GM21447 (cell line): ENCODE measurements around the gene SLC6A17.

ENCODE experiments used
- ATAC-seq: cut with Tn5 transposase; IDR thresholded peaks from one replicate; pipeline ENCODE4 v1.9.1; 2021; ENCODE audit not compliant: unreplicated experiment

SLC6A17 gene

DNA sequence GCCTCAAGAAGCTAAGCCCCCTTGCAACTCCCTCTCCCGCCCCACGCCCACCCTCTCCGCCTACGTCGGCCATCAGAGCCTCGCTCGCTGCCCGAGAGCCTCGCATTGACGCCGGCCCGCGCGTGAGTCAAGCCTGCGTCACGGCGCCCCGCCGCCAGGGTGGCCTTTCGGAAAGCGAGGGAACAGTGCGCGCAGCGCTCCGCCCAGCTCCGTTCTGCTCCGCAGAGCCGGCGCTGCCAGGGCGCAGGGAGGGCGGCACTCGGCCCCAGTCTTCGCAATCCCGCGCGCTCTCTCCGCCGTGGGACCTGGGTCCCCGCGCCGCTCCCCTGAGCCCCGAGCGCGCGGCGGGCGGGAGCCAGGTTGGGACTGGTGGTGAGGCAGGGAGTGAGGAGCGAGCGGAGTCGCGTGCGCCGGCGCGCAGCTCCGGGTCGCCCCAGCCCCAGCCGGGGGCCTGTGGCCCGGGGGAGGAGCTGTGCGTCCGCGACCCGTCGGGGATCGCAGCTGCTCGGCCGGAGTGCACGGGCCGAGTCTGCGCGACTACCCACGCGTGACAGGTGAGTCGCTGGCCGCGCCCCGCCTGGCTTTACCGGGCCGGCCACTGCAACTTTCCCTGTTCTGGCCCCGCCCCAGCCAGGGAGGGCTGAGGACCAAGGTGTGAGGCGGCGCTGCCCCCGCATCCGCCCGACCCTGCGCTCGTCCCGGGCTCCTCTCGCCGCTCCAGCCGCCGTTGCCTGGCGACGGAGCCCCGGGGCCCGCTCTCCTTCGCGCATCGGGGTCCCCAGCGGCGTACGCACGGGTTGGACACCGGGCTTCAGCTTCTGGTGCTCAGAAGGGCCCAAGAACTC, at the start of gene SLC6A17:
Gene SLC6A17 (plus strand): TSS at position 165 of the 845 bp plus-strand sequence. CDS start 16,436 bp downstream, outside the sequence.
- no peak for ATAC-seq

DNA sequence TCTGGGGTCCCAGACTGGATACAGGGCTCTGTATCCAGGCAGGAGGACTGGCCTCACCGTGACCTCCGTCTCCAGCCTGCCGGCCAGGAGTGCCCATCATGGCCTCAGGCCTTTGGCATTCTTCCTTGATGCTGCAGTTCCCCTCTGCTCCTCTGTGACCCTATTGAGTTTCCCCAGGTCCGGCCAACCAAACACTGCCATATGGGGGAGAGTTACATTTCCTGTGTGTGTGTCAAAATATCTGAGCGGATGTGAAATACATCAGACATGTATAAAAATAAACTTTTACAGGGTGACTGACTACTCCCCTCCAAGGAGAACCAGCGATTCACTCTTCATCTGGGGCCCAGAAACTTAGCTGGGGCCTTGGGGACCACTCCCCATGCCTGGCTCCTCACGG, 48.2 kb upstream of the SLC6A17 start:
- no peak for ATAC-seq

DNA sequence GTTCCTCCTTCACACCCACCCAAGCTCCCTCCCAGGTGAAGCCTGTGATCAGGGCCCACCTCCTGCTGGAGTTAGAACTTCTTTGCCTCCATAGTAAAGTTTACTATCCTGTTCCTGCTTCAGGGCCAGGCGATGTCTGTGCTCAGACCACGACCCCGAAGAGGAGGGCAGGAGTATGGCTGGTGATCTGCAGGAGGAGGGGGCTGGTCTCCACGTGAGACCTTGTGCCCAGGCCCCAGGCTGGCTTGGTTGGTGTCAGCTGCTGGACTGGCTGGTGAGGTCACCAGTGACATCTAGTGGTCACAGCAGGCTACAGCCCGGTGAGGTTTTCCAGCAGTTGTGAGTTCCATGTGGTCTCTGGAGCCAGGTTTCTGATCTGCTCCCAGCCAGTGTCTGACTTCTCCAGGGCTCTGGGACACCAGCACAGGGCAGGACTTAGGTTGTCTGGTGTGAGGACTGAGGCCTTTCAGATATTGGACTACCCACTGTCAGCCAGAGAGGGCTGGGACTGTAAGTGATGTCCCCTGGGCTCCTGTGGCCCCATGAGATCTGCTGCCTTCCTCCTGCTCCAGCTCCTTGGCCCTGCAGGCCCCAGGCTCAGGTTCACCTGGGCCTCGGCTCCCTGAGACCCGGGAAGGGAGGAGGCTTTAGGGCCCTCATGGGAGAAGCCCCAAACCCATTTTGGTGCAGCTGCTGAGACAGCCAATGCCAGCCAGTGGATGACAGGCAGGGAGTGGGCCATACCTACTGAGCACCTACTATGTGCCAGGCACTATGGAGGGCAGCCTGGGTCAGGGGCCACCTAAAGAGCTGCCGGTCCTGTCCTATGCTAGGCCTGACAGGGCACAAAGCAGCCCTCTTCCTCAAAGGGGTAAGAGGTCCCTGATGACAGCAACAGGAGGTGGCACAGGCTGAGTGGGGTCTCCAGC, 44.0 kb upstream of the SLC6A17 start:
- ATAC-seq = no peak

DNA sequence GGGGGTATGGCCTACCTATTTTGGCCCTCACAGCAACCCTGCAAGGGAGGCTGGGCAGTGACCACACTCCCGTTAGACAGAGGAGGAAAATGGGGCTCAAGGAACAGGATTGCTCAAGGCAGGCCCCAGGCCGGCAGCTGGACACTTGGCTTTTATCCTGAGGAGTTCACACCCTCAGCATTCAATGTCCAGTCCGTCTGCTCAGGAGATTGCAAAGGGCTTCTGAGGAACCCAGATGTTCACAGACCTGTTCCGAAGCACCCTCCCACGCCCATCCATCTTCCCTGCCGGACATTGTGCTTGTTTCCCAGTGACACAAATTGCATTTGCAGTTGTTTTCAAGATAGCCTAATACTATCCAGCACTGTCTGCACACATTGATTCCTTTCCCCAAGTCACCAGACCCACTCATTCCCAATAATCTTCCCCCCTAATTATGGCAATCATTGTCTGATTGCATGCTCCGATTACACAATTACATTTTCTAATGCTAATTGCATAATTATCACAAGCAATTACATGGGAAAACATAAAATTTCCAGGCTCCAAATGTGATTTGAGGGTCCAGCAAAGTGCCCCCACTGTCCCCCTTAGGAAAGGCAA, 42.3 kb upstream of the SLC6A17 start:
- ATAC-seq = no peak

DNA sequence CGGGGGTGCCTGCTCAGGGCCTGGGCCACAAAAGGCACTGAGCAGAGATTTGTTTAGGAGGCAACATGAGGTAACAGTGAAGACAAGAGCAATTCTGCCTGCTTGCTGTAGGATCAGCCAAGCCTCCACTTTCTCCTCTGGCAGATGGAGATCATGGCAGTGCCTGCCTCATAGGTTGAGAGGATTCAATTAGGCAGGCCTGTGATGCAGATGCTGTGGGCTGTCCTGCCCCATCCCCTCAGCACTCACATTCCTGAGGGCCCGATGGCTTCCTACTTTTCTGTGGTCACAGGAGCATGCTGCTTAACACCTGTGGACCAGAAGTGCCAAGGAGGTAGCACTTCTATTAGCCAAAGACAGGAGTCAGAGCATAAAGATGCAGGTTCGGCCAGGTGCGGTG, 39.2 kb upstream of the SLC6A17 start:
- no peak for ATAC-seq

DNA sequence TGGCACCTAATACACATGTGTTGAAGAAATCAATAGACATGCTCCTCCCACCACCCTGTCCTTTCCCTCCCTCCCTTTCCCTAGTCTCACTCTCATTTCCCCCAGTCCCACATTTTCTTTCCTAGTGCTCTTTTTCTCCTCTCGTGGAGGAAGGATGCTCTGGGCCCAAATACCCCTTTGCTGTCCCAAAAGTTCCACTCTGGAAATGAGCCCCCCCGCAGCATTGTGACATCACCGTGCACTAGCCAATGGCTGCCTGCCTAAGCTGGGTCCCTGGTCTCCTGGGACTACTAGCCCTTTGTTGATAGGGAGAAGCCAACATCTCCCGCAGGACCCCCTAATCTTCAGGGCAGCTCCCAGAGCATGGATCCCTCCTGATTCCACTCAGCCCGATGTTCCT, 38.2 kb upstream of the SLC6A17 start, which contains the start of gene UBL4B:
Gene UBL4B (plus strand): TSS at position 301 of the 400 bp plus-strand sequence. CDS start 92 bp downstream, at position 393.
- no peak for ATAC-seq

DNA sequence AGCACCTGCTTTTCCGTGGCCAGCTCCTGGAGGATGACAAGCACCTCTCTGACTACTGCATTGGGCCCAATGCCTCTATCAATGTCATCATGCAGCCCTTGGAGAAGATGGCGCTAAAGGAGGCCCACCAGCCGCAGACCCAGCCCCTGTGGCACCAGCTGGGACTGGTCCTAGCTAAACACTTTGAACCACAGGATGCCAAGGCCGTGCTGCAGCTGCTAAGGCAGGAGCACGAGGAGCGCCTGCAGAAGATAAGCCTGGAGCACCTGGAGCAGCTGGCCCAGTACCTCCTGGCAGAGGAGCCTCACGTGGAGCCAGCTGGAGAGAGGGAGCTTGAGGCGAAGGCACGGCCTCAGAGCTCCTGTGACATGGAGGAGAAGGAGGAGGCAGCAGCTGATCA, 37.6 kb upstream of the SLC6A17 start:
- ATAC-seq = no peak

DNA sequence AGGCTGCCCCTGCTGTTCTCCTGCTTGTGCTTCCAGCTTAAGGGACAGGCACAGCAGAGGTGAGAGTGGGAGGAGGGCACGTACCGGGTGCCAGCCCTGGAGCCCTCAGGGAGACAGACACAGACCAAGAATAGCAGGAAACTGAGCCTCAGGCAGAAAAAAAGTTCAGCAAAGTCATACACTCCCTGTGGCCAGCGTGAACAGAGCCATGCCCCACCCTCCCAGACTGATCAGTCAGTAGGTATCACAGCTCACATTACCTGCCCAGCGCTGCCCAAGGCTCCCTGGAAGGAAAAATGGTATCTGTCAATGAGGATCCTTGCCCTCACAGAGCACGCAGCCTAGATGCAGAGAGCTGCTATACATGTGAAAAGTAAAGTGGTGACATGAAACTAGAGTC, 36.7 kb upstream of the SLC6A17 start:
- no peak for ATAC-seq

DNA sequence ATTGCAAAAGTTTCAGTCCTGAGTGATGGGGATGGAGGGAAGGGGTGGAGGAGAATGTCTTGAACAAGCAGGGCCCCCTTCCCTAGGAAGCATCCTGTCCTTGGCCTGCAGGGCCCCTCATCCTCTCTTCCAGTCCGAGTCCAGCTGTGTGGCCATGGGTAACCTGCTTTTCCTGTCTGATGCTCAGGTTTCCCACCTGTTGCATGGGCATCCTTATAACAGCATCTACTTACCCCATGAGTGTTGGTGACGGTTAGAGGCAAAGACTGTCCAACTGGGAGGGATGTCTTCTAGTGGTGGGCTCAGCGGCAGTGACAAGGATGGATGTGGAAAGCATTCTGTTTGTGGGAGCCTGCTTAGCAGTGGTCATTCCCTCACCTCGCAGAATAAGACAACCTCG, 36.1 kb upstream of the SLC6A17 start:
- no peak for ATAC-seq

DNA sequence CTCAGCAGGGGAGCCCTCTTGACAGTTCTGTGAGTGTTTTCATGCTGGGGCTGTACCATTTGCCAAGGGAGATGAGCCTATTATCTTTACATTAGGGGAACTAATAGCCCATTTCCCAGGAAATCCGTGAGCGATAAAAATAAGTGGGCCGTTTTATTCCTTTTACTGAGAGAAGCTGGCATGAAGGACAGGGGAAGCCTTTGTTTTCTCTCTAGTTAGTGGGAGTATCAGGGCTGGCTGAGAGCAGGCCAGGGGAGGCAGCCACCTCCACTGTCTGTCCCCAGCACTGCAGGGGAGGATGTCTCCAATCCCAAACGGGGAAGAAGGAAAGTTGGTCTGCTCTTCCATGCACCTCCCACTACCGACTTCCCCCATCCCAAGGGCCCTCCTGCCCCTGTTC, 35.5 kb upstream of the SLC6A17 start:
- no peak for ATAC-seq

DNA sequence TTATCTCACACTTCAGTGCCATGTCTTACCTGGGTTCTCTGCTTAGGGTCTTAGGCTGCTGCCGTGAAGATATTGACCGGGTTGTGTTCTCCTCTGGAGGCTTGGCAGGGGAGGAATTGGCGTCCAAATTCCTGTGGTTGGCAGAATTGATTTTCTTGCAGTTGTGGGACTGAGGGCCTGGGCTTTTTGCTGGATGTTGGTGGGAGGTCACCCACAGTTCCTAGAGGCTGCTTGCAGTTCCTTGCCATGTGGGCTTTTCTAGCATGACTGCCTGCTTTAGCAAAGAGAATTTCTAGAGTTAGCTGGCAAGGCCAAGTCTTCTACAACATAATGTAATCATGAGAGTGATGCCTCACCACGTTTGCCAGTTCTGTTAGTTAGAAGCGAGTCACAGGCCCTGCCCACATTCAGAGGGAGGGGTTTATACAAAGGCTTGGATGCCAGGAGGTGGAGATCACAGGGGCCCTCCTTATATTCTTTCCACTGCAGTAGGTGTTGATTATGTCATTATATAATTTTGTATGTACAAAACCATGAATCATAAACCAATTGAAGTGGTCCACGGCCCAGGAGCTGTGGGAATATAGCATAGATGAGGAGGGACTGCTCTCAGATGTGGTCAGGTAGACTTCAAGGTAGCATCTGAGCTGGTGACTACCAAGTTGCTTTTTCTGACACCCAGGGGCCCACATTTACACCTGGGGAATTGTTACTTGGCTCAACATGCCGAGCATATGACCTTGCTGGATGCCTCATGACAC, 31.5 kb upstream of the SLC6A17 start:
- no peak for ATAC-seq

DNA sequence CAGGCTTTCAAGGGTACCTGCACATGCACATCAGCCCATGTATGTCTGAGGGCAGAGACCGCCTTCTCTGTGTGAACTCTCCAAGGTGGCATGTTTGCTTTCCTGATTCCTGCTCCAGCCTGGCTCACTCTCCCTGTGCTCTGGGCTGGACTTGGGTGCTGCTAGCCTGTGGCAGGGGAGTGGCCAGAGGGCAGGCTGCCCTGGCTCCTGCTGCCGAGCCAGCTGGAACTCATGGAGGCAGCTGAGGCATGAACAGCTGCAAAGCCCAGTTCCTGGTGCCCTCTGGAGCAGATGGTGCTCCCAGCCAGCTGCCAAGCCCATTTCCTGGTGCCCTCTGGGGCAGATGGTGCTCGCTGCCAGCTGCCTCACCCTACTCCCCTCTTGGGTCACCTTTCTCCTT, 30.5 kb upstream of the SLC6A17 start:
- no peak for ATAC-seq

DNA sequence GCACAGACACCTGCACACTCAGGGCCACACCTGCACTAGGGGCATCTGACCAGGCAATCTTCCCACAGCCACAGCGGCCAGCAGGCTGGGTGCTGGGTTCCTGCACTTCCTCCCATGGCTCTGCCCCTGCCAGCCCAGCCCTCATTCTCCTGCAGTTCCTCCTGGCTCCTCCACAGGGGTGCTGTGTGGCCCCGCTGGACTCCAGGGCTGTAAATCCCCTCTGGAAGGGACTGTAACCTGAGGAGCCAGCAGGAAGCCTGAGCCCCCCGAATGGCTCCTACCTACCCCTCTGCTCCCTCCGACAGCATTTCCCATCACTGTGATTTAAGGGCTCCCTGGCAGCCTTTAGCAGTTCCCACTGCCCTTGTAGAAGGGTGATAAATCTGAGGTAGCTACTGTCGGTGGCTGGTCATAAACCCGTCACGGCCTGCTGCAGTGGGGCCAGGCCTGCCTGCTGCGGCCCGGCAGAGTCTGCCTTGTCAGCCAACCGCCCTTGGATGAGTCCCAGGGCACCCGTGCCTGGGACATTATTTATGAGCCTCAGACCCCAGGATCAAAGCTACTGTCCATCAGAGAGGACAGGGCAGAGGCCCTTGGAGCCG, 29.2 kb upstream of the SLC6A17 start:
- no peak for ATAC-seq

DNA sequence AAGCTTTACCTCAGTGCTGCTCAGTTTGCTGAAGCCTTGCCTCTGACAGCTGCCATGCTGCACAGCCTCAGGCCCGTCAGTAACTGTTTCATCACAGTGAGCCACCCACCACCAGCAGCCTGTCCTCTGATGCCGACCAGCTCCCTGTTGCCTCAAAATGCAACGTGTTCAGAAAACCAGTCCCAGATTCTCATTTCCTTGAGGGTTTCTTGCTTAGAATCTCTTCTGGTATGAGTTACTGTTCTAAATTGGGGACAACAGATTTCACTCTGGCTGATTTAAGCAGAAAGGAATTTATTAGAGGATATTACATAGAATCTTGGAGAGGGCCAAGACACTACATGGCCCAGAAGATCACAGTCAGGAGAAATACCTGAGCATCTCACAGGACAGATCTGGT, 27.1 kb upstream of the SLC6A17 start:
- no peak for ATAC-seq

DNA sequence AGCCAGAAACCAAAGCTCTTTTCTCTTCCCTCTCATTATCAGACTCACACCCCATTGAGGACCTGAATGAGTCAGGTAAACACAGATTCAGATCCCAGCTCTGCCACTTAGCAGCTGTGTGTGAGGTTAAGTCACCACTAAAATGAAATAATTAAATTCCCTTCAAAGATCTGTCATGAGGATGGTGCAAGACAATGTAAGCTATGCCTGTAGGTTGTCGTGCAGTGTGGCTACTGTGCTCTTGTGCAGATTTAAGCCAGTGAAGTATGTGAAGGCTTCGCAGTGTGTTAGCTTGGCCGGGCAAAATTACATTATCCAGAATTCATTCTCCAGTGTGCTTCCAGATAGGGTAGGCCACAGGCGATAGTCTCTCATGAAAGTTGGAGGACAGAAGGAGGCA, 24.5 kb upstream of the SLC6A17 start:
- no peak for ATAC-seq

DNA sequence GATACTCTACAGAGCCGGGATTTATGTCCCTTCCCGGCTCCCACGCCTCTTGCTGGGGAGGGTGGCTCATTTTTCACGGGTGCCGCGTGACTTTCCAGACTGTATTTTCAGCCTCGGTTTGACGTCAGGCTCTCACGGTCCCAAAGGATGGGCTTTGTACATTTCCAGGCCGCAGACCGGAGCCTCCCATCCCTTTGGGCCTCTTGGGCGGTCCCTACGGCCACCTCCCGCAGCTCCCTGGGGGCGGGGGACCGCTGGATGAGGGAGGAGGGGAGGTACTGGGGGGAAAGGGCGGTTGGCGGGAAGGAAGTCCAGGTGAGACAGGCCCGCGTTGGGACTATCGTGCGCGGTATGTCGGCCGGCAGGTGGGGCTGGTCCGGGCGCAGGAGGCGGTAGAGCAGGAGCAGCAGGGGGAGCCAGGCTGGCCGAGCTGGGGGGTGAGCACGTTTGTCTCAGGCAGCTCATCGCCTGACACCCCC, 20.1 kb upstream of the SLC6A17 start:
- ATAC-seq = no peak

DNA sequence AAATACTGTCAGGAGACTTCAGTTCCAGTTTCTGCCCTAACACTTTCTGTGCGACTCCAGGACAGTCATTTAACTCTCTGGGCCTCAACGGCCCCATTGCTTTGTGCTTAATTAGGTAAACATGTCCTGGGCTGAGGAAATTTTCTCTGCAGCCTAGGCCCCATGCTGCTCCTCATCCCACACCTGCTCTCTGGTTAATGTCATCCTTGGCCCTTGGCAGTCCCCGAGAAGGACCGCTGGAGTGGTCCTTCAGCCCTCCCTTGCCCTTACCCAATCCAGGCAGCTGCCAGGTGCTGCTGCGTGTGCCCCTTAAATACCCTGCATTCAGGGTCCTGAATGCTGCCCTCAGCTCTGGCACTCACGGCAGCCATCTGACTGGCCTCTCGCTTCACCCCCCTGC, 19.3 kb upstream of the SLC6A17 start:
- ATAC-seq = no peak

DNA sequence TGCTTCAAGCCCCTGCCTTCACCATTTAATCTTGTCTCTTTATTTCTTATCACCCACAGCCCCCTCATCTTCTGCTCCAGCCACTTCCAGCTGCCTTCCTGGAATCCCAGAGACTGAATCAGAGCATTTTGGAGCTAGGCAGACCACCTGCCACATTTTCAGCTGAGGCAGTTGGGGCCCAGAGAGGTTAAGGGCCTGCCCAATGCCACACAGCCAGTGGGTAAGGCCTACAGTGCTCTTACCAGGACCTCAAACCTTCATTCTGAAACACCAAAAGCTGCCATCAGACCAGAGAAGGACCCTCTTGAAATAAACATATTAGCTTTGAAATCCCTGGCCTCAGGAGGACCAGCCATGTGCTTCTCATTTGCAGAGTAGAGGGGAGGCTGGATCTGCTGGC, 17.6 kb upstream of the SLC6A17 start:
- ATAC-seq = no peak

DNA sequence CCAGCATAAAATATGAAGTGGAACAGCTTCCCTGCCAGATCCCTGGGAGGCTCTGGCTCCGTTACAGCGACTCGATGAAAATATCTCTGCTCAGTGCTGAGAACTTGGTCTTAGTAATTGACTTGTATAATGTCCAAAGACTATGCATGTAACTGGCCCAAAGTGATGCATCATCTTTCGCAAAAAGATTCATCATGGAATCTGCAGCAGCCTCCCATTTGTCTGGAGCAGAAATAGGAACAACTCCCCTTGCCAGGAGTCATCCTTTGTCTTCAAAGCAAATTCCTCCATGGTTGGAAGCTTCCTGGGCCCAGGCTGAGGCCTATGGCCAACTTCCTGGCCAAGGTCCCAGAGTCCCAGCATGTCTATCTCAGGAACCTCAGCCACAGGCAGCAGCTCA, 16.9 kb upstream of the SLC6A17 start:
- no peak for ATAC-seq

DNA sequence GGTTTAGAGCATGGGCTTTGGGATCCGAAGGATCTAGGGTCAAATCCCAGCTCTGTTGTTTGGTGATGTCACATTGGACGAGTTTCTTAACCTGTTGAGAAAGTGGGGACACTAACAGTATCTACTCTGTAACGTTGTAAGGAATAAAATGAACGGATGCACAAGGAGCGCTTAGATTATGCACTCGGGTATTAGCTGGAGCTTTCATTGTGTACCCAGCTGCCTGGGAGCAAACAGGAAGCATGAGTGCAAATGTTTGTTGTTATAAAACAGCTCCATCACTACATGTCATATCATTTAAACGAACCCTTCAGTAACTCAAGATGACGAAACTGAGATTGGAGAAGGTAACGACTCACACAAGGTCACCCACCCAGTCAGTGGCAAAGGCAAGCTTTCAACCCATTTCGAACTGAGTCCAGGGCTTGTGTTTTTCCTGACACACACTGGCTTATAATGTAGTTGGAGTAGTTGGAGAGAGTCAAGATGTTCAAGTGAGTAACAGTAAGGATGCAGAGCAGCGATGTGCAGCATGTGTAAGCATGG, 16.2 kb upstream of the SLC6A17 start:
- ATAC-seq = no peak
